ENCODE measurements around the gene RASA3. TPM values are rescaled to one million over a fixed set of nuclear protein-coding genes. Genes with fewer than 3 reads are reported as not detected.

The RASA3 gene
- total RNA-seq, 1 experiment from 2014 or later, result 18.6 TPM

GRCh38 chr13:114174529-114174961, 42.1 kb upstream of the RASA3 start:
- Histone ChIP-seq H3K4me2 (ENCODE audit: low read length) (no peak overlapping the region), H3K4me1 (ENCODE audit: control insufficient read depth in 1 of 2, insufficient read depth in 2 of 2, low read length in 2 of 2) (no peaks in the 10 kb centered on the region), H4K20me1 (ENCODE audit: insufficient read depth) (no peaks in the 10 kb centered on the region), H3K4me3 (replicated peaks in 1 of 2; ENCODE audit: low read depth in 1 of 2, low read length in 2 of 2) (no peak overlapping the region), H3K9me2 (ENCODE audit: insufficient read depth) (no peaks in the 10 kb centered on the region), H3K27ac (ENCODE audit: low read depth, low read length) (no peak overlapping the region), H3K9ac (ENCODE audit: low read length) (no peak overlapping the region), H3K9me3 (ENCODE audit: control insufficient read depth in 1 of 2, insufficient read depth in 1 of 2, low read depth in 1 of 2, low read length in 2 of 2) (peaks cover 0 to 6% of the 10 kb centered on the region in 2 experiments; a peak in 2 of 4 replicates), H3K79me2 (ENCODE audit: insufficient read depth, low read length) (no peaks in the 10 kb centered on the region), H2AFZ (ENCODE audit: low read depth, low read length, poor library complexity, severe bottlenecking) (no peak overlapping the region), H3K27me3 (ENCODE audit: insufficient read depth, low read length) (peaks cover 8% of the 10 kb centered on the region; the same call in 1 of the 2 replicates), H3K36me3 (ENCODE audit: control insufficient read depth in 1 of 2, insufficient read depth in 2 of 2, low read length in 2 of 2) (no peaks in the 10 kb centered on the region)
- ChIA-PET POLR2A (no interaction called here), RAD21 (ENCODE audit: low non-redundant PET in 1 of 2, low total read pairs in 2 of 2, uncharacterized antibody in 2 of 2, unreplicated experiment in 2 of 2) (no interaction called here), CTCF (no interaction called here)
- no peak for ATAC-seq
- DNase-seq (ENCODE audit: low read depth, low spot score), result no peak
- intact Hi-C loops (cut with micrococcal nuclease), result no loop called here
- BruUV-seq (replicated peaks), result no TSS peak
- TF ChIP-seq YY1 (IDR thresholded peaks at IDR 0.05; ENCODE audit: extremely low read depth, insufficient replicate concordance, low read depth, low read length) (no peak), CBX3 (IDR thresholded peaks at IDR 0.05; ENCODE audit: low read depth) (no peak)

- intact Hi-C loops (cut with micrococcal nuclease), result no loop called here
- H3K79me2 ChIP-seq (ENCODE audit: insufficient read depth, low read length), result no peaks in the 10 kb centered on the region
- peaks cover 8% of the 10 kb centered on the region; the same call in 1 of the 2 replicates for H3K27me3 ChIP-seq (ENCODE audit: insufficient read depth, low read length)
- ChIA-PET CTCF (no interaction called here), RAD21 (ENCODE audit: low non-redundant PET in 1 of 2, low total read pairs in 2 of 2, uncharacterized antibody in 2 of 2, unreplicated experiment in 2 of 2) (no interaction called here), POLR2A (no interaction called here)
- H3K9me2 ChIP-seq (ENCODE audit: insufficient read depth), result no peaks in the 10 kb centered on the region
- H3K27ac ChIP-seq (ENCODE audit: low read depth, low read length), result no peak overlapping the region
- H3K36me3 ChIP-seq (ENCODE audit: control insufficient read depth in 1 of 2, insufficient read depth in 2 of 2, low read length in 2 of 2), result no peaks in the 10 kb centered on the region
- no peak for TF ChIP-seq CEBPB (IDR thresholded peaks at IDR 0.05; ENCODE audit: low read depth)
- no peak for TF ChIP-seq EZH2phosphoT487 (IDR thresholded peaks at IDR 0.05; ENCODE audit: borderline replicate concordance)
- TF ChIP-seq ATF3 (IDR thresholded peaks at IDR 0.05), result no peak
- TF ChIP-seq ELF1 (IDR thresholded peaks at IDR 0.05; ENCODE audit: borderline replicate concordance, low read depth), result no peak
- no peak for TF ChIP-seq POLR2A (IDR thresholded peaks at IDR 0.05; ENCODE audit: borderline replicate concordance, extremely low read depth, insufficient read depth, insufficient read length)
- no peak for TF ChIP-seq JUND (IDR thresholded peaks at IDR 0.05)
- no peak for TF ChIP-seq CBX3 (IDR thresholded peaks at IDR 0.05; ENCODE audit: low read depth)
- TF ChIP-seq ZBTB33 (IDR thresholded peaks at IDR 0.05; ENCODE audit: extremely low read depth, insufficient replicate concordance, low read length), result no peak
- TF ChIP-seq SIN3A (IDR thresholded peaks at IDR 0.05; ENCODE audit: low read depth), result no peak
- TF ChIP-seq TCF7L2 (IDR thresholded peaks at IDR 0.05; ENCODE audit: borderline replicate concordance, extremely low read depth, insufficient read depth, insufficient read length), result no peak
- TF ChIP-seq ZFX (IDR thresholded peaks at IDR 0.05), result no peak
- TF ChIP-seq POLR2AphosphoS5 (IDR thresholded peaks at IDR 0.05; ENCODE audit: low read depth, low read length), result no peak
- TF ChIP-seq EGR1 (IDR thresholded peaks at IDR 0.05; ENCODE audit: low read depth), result no peak
- no peak for TF ChIP-seq REST (IDR thresholded peaks at IDR 0.05; ENCODE audit: low read depth)
- TF ChIP-seq SP1 (IDR thresholded peaks at IDR 0.05; ENCODE audit: low read depth), result no peak
- no peak for TF ChIP-seq SRF (IDR thresholded peaks at IDR 0.05; ENCODE audit: low read depth)
- no peak for TF ChIP-seq RAD21 (IDR thresholded peaks at IDR 0.05; ENCODE audit: low read depth)
- H3K4me1 ChIP-seq (ENCODE audit: control insufficient read depth in 1 of 2, insufficient read depth in 2 of 2, low read length in 2 of 2), result no peaks in the 10 kb centered on the region
- H4K20me1 ChIP-seq (ENCODE audit: insufficient read depth), result no peaks in the 10 kb centered on the region
- ATAC-seq, result no peak
- H3K4me3 ChIP-seq (replicated peaks in 1 of 2; ENCODE audit: low read depth in 1 of 2, low read length in 2 of 2), result no peak overlapping the region
- no peak overlapping the region for H3K4me2 ChIP-seq (ENCODE audit: low read length)
- no peak overlapping the region for H3K9ac ChIP-seq (ENCODE audit: low read length)
- H2AFZ ChIP-seq (ENCODE audit: low read depth, low read length, poor library complexity, severe bottlenecking), result no peak overlapping the region
- no TSS peak for BruUV-seq (replicated peaks)
- peaks cover 0 to 6% of the 10 kb centered on the region in 2 experiments; a peak in 2 of 4 replicates for H3K9me3 ChIP-seq (ENCODE audit: control insufficient read depth in 1 of 2, insufficient read depth in 1 of 2, low read depth in 1 of 2, low read length in 2 of 2)
- DNase-seq (ENCODE audit: low read depth, low spot score), result no peak
Observed at GRCh38 chr13:114173745-114174144, 41.3 kb upstream of the RASA3 start.

Measured in HCT116 (cell line).